Hepatocyte (in vitro differentiated cells): ENCODE data around the gene EYS. TPM values are rescaled to one million over a fixed set of nuclear protein-coding genes. Genes with fewer than 3 reads are reported as not detected.

Experiments
- DNase-seq: peaks from one replicate; pipeline ENCODE4 v3.0.0-alpha.2; 2016; ENCODE audit warnings: low spot score
- H2AFZ ChIP-seq: fragments of 200-600 bp; sonication (generic); 2 replicates; pipeline ENCODE4 v1.6.0; 2016; ENCODE audit warnings: antibody characterized with exemption, mild to moderate bottlenecking
- H3K27ac ChIP-seq: fragments of 200-600 bp; sonication (generic); 2 replicates; pipeline ENCODE4 v1.5.1; 2016; ENCODE audit warnings: mild to moderate bottlenecking
- H3K27me3 ChIP-seq: fragments of 200-600 bp; sonication (generic); 2 replicates; pipeline ENCODE4 v1.6.1; 2016
- H3K36me3 ChIP-seq: fragments of 200-600 bp; sonication (generic); replicated peaks from 2 replicates; pipeline ENCODE4 v1.5.1; 2016; ENCODE audit warnings: low read depth; ENCODE audit not compliant: insufficient read depth
- H3K4me1 ChIP-seq: fragments of 200-600 bp; sonication (generic); 2 replicates; pipeline ENCODE4 v1.5.1; 2016; ENCODE audit warnings: mild to moderate bottlenecking, moderate library complexity; ENCODE audit not compliant: insufficient read depth
- H3K4me2 ChIP-seq: fragments of 200-600 bp; sonication (generic); 2 replicates; pipeline ENCODE4 v1.6.0; 2016
- H3K4me3 ChIP-seq: fragments of 200-600 bp; sonication (generic); 2 replicates; pipeline ENCODE4 v1.5.1; 2016; ENCODE audit warnings: mild to moderate bottlenecking
- H3K79me2 ChIP-seq: fragments of 200-600 bp; sonication (generic); 2 replicates; pipeline ENCODE4 v1.6.0; 2017; ENCODE audit warnings: mild to moderate bottlenecking
- H3K9me2 ChIP-seq: fragments of 200-600 bp; sonication (generic); replicated peaks from 2 replicates; pipeline ENCODE4 v1.6.0; 2017; ENCODE audit warnings: mild to moderate bottlenecking; ENCODE audit not compliant: insufficient read depth
- H3K9me3 ChIP-seq: fragments of 200-600 bp; sonication (generic); 2 replicates; pipeline ENCODE4 v1.5.1; 2016; ENCODE audit warnings: low read depth, mild to moderate bottlenecking
- H4K20me1 ChIP-seq: fragments of 200-600 bp; sonication (generic); 2 replicates; pipeline ENCODE4 v1.6.0; 2016; ENCODE audit warnings: mild to moderate bottlenecking; ENCODE audit not compliant: insufficient read depth, poor library complexity, severe bottlenecking
- CTCF ChIP-seq: fragments of 200-600 bp; sonication (generic); IDR thresholded peaks from 2 replicates; pipeline ENCODE4 v1.5.1; 2016; ENCODE audit warnings: antibody characterized with exemption, mild to moderate bottlenecking; ENCODE audit not compliant: poor library complexity
- EZH2 ChIP-seq: fragments of 200-600 bp; sonication (generic); IDR thresholded peaks from 2 replicates; pipeline ENCODE4 v1.6.1; 2016; ENCODE audit warnings: antibody characterized with exemption, mild to moderate bottlenecking, borderline replicate concordance
- EZH2phosphoT487 ChIP-seq: fragments of 200-600 bp; sonication (generic); IDR thresholded peaks from one replicate; pipeline ENCODE4 v1.6.1; 2018; ENCODE audit warnings: antibody characterized with exemption, mild to moderate bottlenecking, low read depth, moderate library complexity; ENCODE audit not compliant: unreplicated experiment, severe bottlenecking
- WGBS: methylation state at CpG from one replicate; pipeline ENCODE4 v1.1.6; 2016; ENCODE audit warnings: low lambda C conversion rate; ENCODE audit errors: missing lambda C conversion rate; 5-methylcytosine and 5-hydroxymethylcytosine counted together
- polyA plus RNA-seq: library from polyadenylated mRNA; unstranded; fragments of >200 nt; fragmentation: Nextera tagmentation; extraction: Ambion mirVana; gene quantifications from 2 replicates; pipeline ENCODE4 v1.2.1, GENCODE V29; 2016
- total RNA-seq: library from RNA; depleted of rRNA; stranded (reverse); fragments of >200 nt; gene quantifications from 2 replicates; pipeline ENCODE4 v1.2.3, GENCODE V29; 2014

EYS gene
- total and polyA plus RNA-seq, 2 experiments from 2014 or later: 0.57 to 0.68 TPM

DNA sequence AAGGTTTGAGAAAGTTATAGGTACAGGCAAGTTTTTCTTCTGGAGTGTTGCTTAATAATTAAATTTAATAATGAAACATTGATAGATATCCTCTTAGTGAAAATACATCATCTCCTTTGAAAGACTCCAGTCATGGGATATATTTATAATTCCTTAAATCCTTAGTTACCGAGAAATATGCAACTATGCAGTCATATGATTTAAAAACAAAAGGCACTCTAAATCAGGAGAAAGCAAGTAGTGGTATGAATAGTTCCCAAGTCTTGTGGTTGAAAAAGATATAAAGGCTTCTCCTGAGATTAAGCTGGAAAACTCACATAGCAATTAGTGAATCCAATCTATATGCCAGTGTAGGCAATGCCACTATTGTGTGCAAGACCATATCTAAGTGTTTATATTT is 475.4 kb downstream of the EYS start:
- Histone ChIP-seq H3K27me3 (no peaks in the 10 kb centered on the region), H3K79me2 (no peaks in the 10 kb centered on the region), H3K9me2 (no peaks in the 10 kb centered on the region), H3K36me3 (no peaks in the 10 kb centered on the region), H3K4me3 (no peak overlapping the region), H4K20me1 (no peaks in the 10 kb centered on the region), H3K4me2 (no peak overlapping the region), H3K9me3 (no peaks in the 10 kb centered on the region), H3K27ac (no peak overlapping the region), H2AFZ (no peak overlapping the region), H3K4me1 (no peaks in the 10 kb centered on the region)
- no peak for TF ChIP-seq EZH2phosphoT487
- no peak for TF ChIP-seq CTCF
- TF ChIP-seq EZH2: no peak
- WGBS: 80% methylated on average over 1 of the region's 1 CpG
- DNase-seq: no peak

GRCh38 chr6:65229825-65230224 is 477.2 kb downstream of the EYS start:
- Histone ChIP-seq H3K36me3 (no peaks in the 10 kb centered on the region), H3K4me1 (no peaks in the 10 kb centered on the region), H2AFZ (no peak overlapping the region), H3K27ac (no peak overlapping the region), H4K20me1 (no peaks in the 10 kb centered on the region), H3K4me3 (no peak overlapping the region), H3K27me3 (no peaks in the 10 kb centered on the region), H3K9me3 (no peaks in the 10 kb centered on the region), H3K9me2 (no peaks in the 10 kb centered on the region), H3K4me2 (no peak overlapping the region), H3K79me2 (no peaks in the 10 kb centered on the region)
- 46% methylated on average over 1 of the region's 1 CpG for WGBS
- DNase-seq: no peak
- TF ChIP-seq EZH2phosphoT487 (no peak), CTCF (no peak), EZH2 (no peak)

DNA sequence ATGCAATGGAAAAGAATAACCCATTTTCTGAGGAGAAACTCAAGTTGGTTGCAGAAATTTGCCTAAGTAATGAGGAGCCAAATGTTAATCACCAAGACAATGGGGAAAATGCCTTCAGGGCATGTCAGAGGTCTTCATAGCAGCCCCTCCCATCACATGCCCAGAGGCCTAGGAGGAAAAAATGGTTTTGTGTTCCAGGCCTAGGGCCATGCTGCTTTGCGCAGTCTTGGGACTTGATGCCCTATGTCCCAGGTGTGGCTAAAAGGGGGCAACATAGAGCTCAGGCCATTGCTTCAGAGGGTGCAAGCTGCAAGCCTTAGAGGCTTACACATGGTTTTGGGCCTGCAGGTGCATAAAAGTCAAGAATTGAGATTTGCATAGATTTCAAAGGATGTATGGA is 485.9 kb downstream of the EYS start:
- no peak overlapping the region for H3K4me3 ChIP-seq
- no peak overlapping the region for H3K27ac ChIP-seq
- no peaks in the 10 kb centered on the region for H3K36me3 ChIP-seq
- no peak for DNase-seq
- no peak overlapping the region for H3K4me2 ChIP-seq
- no peaks in the 10 kb centered on the region for H3K4me1 ChIP-seq
- no peaks in the 10 kb centered on the region for H3K27me3 ChIP-seq
- no peaks in the 10 kb centered on the region for H3K9me3 ChIP-seq
- H3K79me2 ChIP-seq: no peaks in the 10 kb centered on the region
- no peak overlapping the region for H2AFZ ChIP-seq
- H4K20me1 ChIP-seq: no peaks in the 10 kb centered on the region
- 88% methylated on average over 1 of the region's 1 CpG for WGBS
- no peaks in the 10 kb centered on the region for H3K9me2 ChIP-seq
- TF ChIP-seq EZH2phosphoT487 (no peak), CTCF (no peak), EZH2 (no peak)

GRCh38 chr6:65202738-65203137 is 504.3 kb downstream of the EYS start:
- Histone ChIP-seq H3K4me2 (no peak overlapping the region), H3K27ac (no peak overlapping the region), H3K9me3 (no peaks in the 10 kb centered on the region), H3K9me2 (no peaks in the 10 kb centered on the region), H3K27me3 (no peaks in the 10 kb centered on the region), H4K20me1 (no peaks in the 10 kb centered on the region), H3K79me2 (no peaks in the 10 kb centered on the region), H3K36me3 (no peaks in the 10 kb centered on the region), H3K4me3 (no peak overlapping the region), H3K4me1 (no peaks in the 10 kb centered on the region), H2AFZ (no peak overlapping the region)
- WGBS: 79% methylated on average over 2 of the region's 2 CpGs
- TF ChIP-seq EZH2phosphoT487 (no peak), EZH2 (no peak), CTCF (no peak)
- DNase-seq: no peak
